IgD-negative memory B cell (primary cell): ENCODE results near the gene RIC8B. TPM values are rescaled to one million over a fixed set of nuclear protein-coding genes. Genes with fewer than 3 reads are reported as not detected.

Source experiments
- H3K27ac Mint-ChIP-seq, 3 donors: one replicate each; pipeline ENCODE4 v1.8.0; 2020 to 2022; ENCODE audit warnings: mild to moderate bottlenecking in 3 of 3, mixed read lengths in 3 of 3, moderate library complexity in 1 of 3
- H3K27me3 Mint-ChIP-seq: one replicate; pipeline ENCODE4 v1.8.0; 2021; ENCODE audit warnings: mixed read lengths
- H3K36me3 Mint-ChIP-seq: one replicate; pipeline ENCODE4 v1.8.0; 2020; ENCODE audit warnings: mild to moderate bottlenecking, mixed read lengths
- H3K4me1 Mint-ChIP-seq, 3 donors: one replicate each; pipeline ENCODE4 v1.8.0; 2020 to 2022; ENCODE audit warnings: mixed read lengths in 3 of 3, mild to moderate bottlenecking in 1 of 3
- H3K4me3 Mint-ChIP-seq, 4 donors: one replicate each; pipeline ENCODE4 v1.8.0; 2020 to 2022; ENCODE audit warnings: mild to moderate bottlenecking in 4 of 4, mixed read lengths in 4 of 4, moderate library complexity in 3 of 4
- H3K9me3 Mint-ChIP-seq, 3 donors: one replicate each; pipeline ENCODE4 v1.8.0; 2020 to 2021; ENCODE audit warnings: mixed read lengths in 3 of 3, mild to moderate bottlenecking in 1 of 3
- polyA plus RNA-seq: library from polyadenylated mRNA; unstranded; fragments of 300-500 nt; fragmentation: Illumina TruSeq; gene quantifications from one replicate; pipeline ENCODE4 v1.2.3, GENCODE V29; 2021

Gene RIC8B
- polyA plus RNA-seq, 1 donor from 2014 or later, result 4.9 TPM

DNA sequence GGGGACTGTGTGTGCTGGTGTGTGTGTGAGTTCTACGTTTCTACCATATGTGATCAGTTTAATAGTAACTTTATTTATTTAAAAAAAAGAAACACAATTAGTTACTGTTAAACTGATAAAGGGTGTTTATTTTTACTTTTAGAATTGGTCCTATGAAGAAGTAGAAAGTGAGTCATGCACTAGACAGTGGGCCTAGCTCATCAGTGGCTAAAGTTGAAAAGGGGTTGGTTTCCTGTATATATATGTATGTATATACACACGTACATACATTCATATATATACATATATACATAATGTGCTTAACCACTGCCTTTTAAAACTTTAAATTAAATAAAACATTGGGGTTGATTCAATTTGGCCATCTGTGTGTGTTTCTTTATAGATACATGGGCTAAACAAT lies 112.5 kb downstream of the RIC8B start:
- no peak overlapping the region for H3K27ac Mint-ChIP-seq
- H3K27me3 Mint-ChIP-seq, result peaks cover 7% of the 10 kb centered on the region
- no peak overlapping the region for H3K4me3 Mint-ChIP-seq
- no peaks in the 10 kb centered on the region for H3K4me1 Mint-ChIP-seq
- H3K9me3 Mint-ChIP-seq, result no peaks in the 10 kb centered on the region
- peaks cover 18% of the 10 kb centered on the region for H3K36me3 Mint-ChIP-seq

DNA sequence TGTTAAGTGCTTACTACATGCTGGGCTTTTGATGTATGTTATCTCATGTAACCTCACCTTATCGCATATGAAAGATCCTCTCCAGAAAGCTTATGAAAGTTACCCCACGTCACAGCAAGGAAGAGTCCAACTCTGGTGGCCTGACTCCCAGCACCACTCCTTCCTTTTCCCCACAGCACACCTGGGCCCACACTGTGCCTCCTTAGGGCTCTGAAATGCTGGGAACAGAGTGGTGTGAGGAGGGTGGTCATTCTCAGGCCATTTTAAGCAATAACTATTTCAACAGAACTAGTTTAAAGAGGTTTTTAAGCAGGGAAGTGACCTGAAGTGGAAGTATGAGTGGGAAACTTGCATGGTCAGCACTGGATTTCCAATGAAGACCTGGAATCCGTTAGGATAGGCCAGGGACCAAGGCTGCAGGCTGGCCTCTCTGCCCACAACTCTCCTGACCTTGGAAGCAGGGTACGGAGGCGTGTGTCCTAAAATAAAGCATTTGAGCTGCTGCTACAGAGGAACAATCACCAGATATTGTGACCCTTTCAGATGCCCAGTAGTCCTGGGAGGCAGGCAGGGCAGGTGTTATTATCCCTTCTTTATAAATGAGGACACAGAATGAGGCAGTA lies 114.0 kb downstream of the RIC8B start:
- peaks cover 14% of the 10 kb centered on the region for H3K27me3 Mint-ChIP-seq
- peaks cover 15% of the 10 kb centered on the region for H3K36me3 Mint-ChIP-seq
- H3K9me3 Mint-ChIP-seq, result no peaks in the 10 kb centered on the region
- no peak overlapping the region for H3K27ac Mint-ChIP-seq
- no peaks in the 10 kb centered on the region for H3K4me1 Mint-ChIP-seq
- H3K4me3 Mint-ChIP-seq, result no peak overlapping the region

DNA sequence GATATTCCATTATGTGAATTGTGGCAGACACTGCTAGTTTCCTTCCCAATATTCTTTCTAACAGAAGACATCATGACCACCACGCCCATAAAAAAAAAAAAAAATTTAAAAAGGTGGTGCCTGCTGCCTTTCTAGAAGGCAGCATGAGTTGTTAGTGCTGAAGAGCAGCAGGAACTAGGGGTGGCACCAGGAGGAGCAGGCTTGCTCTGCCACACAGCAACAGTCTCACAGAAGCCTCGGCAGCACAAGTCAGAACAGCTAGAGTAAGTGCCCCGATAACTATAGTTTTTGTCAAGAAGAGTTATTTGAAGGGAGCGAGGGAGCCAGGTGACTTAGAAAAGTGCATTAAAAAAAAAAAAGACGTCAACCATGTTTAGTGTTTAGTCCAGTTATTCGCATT lies 114.8 kb downstream of the RIC8B start:
- no peaks in the 10 kb centered on the region for H3K4me1 Mint-ChIP-seq
- no peak overlapping the region for H3K27ac Mint-ChIP-seq
- no peak overlapping the region for H3K4me3 Mint-ChIP-seq

DNA sequence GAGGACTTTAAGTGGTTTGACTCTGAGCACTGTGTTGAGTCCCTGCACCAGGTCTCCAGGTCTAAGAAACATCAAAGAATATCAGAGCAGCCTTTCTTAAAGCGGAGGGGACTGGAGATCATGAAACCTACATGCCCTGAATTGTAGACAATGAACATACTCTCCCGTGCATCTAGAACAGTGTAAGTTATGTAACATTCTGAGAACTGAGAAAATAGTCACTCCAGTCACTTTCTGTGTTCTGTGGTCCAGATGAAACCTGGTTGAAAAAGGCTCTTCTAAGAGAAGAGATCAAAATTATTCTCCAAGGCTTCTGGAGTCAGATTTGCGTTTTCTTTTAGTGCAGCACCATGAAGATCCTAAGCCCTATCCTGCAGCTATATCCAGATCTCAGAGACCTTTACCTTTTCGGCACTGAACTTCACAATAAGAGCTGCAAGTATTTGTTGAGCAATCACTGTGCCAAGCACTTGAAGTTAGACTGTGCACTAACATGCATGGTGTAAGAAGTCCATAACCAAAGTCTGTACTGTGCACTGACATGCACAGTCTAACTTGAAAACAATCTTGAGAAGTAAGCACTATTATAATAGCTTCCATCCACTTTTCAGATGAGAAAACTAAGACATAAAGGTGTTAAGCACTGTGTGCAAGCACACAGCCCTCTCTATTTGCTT lies 115.6 kb downstream of the RIC8B start:
- Mint-ChIP-seq H3K4me3 (no peak overlapping the region), H3K9me3 (no peaks in the 10 kb centered on the region), H3K4me1 (no peaks in the 10 kb centered on the region), H3K27me3 (peaks cover 20% of the 10 kb centered on the region), H3K36me3 (peaks cover 12% of the 10 kb centered on the region), H3K27ac (no peak overlapping the region)

More for the DNA sequence above, 114.8 kb downstream of the RIC8B start:
- no peaks in the 10 kb centered on the region for H3K9me3 Mint-ChIP-seq
- H3K27me3 Mint-ChIP-seq, result peaks cover 18% of the 10 kb centered on the region
- peaks cover 12% of the 10 kb centered on the region for H3K36me3 Mint-ChIP-seq

DNA sequence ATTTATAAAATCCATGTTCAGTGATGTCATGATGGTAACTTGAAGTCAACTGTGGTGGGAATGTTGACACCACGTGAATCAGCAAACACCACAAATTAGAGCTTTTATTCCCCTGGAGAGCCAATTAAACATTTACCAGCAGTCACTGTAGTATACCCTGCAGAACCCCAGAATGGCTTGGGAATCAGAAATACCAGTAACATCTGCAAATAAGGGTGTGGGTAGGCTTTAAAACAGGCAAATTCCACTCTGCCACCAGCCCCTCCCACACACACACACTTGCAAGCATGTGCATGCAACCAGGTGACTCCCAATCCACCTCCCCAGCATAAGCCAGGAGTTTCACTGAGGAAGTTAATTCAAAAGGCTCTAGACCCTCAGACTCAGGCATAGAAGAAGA lies 117.6 kb downstream of the RIC8B start:
- no peak overlapping the region for H3K4me3 Mint-ChIP-seq
- peaks cover 25% of the 10 kb centered on the region for H3K27me3 Mint-ChIP-seq
- no peak overlapping the region for H3K27ac Mint-ChIP-seq
- H3K36me3 Mint-ChIP-seq, result peaks cover 12% of the 10 kb centered on the region
- H3K4me1 Mint-ChIP-seq, result no peaks in the 10 kb centered on the region
- H3K9me3 Mint-ChIP-seq, result peaks cover 0 to 1% (median 0%) of the 10 kb centered on the region in 3 donors

DNA sequence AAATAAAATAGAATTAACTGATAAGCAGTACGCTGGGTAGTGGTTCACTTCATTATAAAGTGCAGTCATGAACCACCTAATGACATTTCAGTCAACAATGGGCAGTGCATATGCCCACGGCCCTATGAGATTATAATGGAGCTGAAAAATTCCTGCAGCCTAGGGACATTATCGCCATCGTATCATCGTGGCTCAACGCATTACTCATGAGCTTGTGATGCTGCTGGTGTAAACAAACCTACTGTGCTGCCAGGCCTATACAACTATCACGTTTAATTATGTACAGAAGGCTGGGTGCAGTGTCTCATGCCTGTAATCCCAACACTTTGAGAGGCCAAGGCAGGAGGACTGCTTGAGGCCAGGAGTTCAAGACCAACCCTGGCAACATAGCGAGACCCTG lies 119.0 kb downstream of the RIC8B start:
- peaks cover 37% of the 10 kb centered on the region for H3K27me3 Mint-ChIP-seq
- H3K4me1 Mint-ChIP-seq, result no peaks in the 10 kb centered on the region

DNA sequence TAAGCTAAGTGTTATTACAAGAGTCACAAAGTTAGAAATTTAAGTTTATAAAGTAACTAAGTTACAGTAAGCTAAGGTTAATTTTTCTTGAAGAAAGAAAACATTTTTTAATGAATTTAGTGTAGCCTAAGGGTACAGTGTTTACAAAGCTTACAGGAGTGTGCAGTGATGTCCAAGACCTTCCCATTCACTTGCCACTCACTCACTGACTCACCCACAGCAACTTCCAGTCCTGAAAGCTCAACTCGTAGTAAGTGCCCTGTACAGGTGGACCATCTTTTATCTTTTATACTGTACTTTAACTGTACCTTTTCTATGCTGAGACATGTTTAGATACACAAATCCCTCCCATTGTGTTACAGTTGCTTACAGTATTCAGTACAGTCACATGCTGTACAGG lies 120.3 kb downstream of the RIC8B start:
- H3K36me3 Mint-ChIP-seq, result peaks cover 3% of the 10 kb centered on the region
- H3K9me3 Mint-ChIP-seq, result peaks cover 0 to 1% (median 0%) of the 10 kb centered on the region in 3 donors
- no peak overlapping the region for H3K4me3 Mint-ChIP-seq
- H3K4me1 Mint-ChIP-seq, result no peaks in the 10 kb centered on the region
- H3K27ac Mint-ChIP-seq, result no peak overlapping the region
- H3K27me3 Mint-ChIP-seq, result peaks cover 47% of the 10 kb centered on the region

More for the DNA sequence above, 119.0 kb downstream of the RIC8B start:
- Mint-ChIP-seq H3K4me3 (no peak overlapping the region), H3K9me3 (peaks cover 0 to 1% (median 0%) of the 10 kb centered on the region in 3 donors), H3K27ac (no peak overlapping the region), H3K36me3 (peaks cover 3% of the 10 kb centered on the region)

DNA sequence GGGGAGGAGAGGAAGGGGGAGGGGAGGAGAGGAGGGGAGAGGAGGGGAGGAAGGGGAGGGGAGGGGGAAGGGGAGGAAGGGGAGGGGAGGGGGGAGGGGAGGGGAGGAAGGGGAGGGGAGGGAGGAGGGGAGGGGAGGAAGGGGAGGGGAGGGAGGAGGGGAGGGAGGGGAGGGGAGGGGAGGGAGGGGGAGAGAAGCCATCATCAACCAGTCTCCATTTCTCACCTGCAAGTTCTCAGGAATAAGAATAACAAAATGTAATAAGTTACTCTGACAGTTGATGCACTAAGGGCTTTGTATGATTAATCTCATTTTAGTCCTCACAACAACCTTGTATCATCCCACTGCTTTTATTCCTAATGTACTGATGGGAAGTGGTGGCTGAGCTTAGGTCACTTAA lies 122.1 kb downstream of the RIC8B start:
- Mint-ChIP-seq H3K36me3 (no peaks in the 10 kb centered on the region), H3K4me3 (no peak overlapping the region), H3K27me3 (peaks cover 53% of the 10 kb centered on the region), H3K27ac (no peak overlapping the region), H3K4me1 (no peaks in the 10 kb centered on the region), H3K9me3 (peaks cover 0 to 1% (median 0%) of the 10 kb centered on the region in 3 donors)

DNA sequence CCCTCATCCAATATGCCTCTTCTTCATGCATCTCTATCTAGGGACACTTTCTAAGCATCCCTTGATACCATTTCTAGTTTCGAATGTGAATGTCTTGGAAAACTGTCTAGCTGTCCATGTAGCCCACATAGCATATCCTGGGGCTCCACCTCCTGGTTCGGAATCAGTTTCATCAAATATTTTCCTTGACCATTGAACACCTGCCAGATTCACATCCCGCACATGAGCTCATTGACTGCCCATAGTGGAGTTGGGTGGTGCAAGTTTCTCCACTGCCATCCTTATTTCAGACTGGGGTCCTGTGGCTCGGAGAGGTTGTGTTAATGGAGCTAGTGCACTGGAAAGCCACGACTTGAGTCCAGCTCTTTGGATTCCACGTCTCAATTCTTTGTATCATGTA lies 122.6 kb downstream of the RIC8B start:
- Mint-ChIP-seq H3K27me3 (peaks cover 56% of the 10 kb centered on the region), H3K4me3 (no peak overlapping the region), H3K9me3 (peaks cover 0 to 1% (median 0%) of the 10 kb centered on the region in 3 donors), H3K4me1 (no peaks in the 10 kb centered on the region), H3K36me3 (no peaks in the 10 kb centered on the region), H3K27ac (no peak overlapping the region)

DNA sequence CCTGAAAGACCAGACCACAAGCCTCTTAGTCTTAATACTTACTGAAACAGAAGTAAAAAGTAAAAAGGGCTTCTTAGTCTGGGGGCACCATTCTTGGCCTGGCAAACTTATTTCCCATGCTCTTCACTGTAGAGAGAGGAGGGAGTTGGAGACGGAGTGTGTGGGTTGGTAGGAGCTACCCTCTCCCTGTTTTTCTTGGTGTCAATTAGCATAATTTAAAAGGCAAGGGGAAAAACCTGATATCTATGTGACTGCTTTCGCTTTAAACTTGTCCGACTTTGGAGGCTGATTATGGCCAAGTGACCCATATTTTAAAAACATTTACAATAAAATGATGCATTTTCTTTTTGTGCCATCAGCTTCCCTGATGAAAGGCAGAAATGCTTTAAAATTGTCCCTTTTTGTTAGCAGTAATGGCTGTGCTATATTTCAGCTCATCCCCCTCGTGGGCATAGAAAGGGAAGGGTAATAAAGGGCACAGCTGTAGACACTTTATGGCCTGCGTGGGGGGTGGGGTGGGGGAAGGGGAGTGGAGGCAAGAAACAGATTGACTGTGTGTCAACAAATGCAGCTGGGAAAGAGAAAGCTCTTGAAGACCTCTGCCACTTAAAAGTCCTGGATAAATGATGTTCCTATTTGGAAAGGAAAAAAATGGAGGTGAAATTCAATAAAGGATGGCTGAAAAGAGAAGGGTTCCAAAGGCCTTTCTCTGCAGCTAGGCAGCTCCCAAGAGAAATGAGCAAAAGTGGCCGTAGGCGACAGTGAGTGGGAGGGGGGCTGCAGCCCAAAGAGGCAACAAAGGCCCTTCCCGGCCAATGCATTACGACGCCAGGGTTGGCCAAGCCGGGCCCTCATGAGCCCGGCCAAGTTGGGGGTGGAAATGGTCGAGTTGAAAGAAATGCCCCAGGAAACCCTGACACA lies 123.8 kb downstream of the RIC8B start:
- H3K36me3 Mint-ChIP-seq, result no peaks in the 10 kb centered on the region
- H3K4me3 Mint-ChIP-seq, result no peak overlapping the region
- H3K4me1 Mint-ChIP-seq, result peaks cover 0 to 5% (median 0%) of the 10 kb centered on the region in 3 donors
- H3K27me3 Mint-ChIP-seq, result peaks cover 62% of the 10 kb centered on the region
- no peak overlapping the region for H3K27ac Mint-ChIP-seq
- H3K9me3 Mint-ChIP-seq, result peaks cover 0 to 1% (median 0%) of the 10 kb centered on the region in 3 donors

DNA sequence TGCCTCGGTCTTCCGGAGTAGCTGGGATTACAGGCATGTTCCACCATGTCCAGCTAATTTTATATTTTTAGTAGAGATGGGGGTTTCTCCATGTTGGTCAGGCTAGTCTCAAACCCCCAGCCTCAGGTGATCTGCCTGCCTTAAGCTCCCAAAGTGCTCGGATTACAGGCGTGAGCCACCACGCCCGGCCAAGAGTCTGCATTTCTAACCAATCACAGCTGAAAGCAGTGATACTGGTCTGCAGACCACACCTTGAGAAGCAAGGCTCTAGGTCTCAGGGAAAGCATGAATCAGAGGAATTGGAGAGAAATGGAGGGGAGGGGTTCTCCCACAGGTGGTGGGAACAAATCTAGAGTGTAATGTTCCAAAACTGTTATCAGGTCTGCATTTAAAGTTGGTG lies 126.1 kb downstream of the RIC8B start:
- H3K4me3 Mint-ChIP-seq, result no peak overlapping the region
- H3K4me1 Mint-ChIP-seq, result peaks cover 0 to 5% (median 0%) of the 10 kb centered on the region in 3 donors
- H3K9me3 Mint-ChIP-seq, result peaks cover 0 to 1% (median 0%) of the 10 kb centered on the region in 3 donors
- no peak overlapping the region for H3K27ac Mint-ChIP-seq
- H3K27me3 Mint-ChIP-seq, result peaks cover 70% of the 10 kb centered on the region
- H3K36me3 Mint-ChIP-seq, result no peaks in the 10 kb centered on the region

DNA sequence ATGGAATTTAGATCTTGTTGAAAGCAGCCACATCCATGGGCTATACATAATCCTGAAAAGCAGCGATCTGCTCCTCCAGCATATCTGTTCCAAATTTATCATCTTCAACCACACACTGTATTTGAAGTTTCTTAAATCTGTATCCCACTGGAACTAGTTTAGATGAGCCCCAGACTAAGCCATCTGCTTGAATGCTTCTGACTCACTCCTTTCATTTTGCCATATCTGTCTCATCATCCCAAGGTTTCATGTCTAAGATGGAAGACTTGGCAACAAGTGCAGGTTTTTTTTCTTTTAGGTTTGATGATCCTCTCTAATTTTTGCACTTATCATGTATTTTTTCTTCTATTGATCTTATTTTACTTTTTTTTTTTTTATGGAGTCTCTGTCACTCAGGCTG lies 126.8 kb downstream of the RIC8B start:
- peaks cover 71% of the 10 kb centered on the region for H3K27me3 Mint-ChIP-seq
- H3K27ac Mint-ChIP-seq, result no peak overlapping the region
- peaks cover 0 to under 1% (median 0%) of the 10 kb centered on the region in 3 donors for H3K9me3 Mint-ChIP-seq
- H3K36me3 Mint-ChIP-seq, result no peaks in the 10 kb centered on the region
- H3K4me3 Mint-ChIP-seq, result no peak overlapping the region
- H3K4me1 Mint-ChIP-seq, result peaks cover 0 to 5% (median 0%) of the 10 kb centered on the region in 3 donors

DNA sequence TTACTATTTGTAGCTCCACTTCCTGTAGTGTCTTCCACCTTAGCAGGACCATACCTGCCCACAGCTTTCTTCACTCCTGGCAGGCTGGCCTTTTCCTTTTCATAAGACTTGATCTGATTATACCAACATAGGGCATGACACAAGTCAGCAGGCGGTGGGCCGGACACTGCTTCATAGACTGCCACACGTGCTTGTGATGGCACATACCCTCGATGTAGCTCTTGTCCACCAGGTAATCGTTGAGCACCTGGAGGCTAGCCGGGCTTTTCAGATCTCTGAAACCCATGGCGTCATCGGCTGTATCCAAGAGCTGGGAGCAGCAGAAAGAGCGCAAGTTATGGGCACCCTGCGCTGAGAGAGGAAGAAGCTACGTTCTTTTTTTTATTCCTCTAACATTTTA lies 127.6 kb downstream of the RIC8B start:
- Mint-ChIP-seq H3K9me3 (peaks cover 0 to 6% (median 3%) of the 10 kb centered on the region in 3 donors), H3K4me1 (peaks cover 0 to 10% (median 0%) of the 10 kb centered on the region in 3 donors), H3K27me3 (peaks cover 76% of the 10 kb centered on the region), H3K4me3 (no peak overlapping the region), H3K27ac (no peak overlapping the region), H3K36me3 (no peaks in the 10 kb centered on the region)

DNA sequence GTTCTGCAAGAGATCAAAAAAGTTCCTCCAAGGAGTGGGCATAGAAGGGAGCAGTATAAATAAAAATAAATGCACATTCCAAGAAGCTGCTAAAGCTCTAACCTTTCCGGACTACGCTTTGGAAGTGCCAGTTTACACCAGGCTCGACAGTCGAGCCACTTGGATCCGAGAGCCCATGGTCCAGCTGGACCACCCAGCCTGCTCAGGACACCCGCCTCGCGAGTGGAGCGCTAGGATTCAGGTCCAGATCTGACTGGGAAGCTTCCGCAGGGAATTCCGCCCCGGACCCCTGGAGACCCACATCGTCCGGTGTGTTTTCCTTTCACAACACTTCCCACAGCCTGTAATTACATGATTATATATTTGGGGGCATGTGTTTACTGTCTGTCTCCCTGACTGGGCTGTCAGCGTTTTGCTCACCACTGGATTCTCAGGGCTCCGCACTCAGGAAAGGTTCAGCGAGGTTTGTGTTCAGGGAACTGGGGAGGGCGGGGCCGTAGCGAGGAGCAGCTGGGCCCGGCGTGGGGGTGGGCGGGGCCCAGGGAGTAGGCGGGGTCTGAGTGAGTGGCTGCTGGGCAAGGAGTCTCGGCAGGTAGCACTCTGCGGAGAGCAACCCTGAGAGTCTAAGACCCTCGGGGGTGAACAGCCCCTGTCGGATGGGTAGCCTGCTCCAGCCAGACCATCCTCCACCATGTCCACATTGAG lies 128.9 kb downstream of the RIC8B start:
- Mint-ChIP-seq H3K4me3 (peak overlapping the region in 1 of 4 donors; percentile 61), H3K27me3 (peaks cover 76% of the 10 kb centered on the region), H3K36me3 (no peaks in the 10 kb centered on the region), H3K27ac (no peak overlapping the region), H3K9me3 (peaks cover 0 to 9% (median 3%) of the 10 kb centered on the region in 3 donors), H3K4me1 (peaks cover 4 to 10% (median 5%) of the 10 kb centered on the region in 3 donors)
